Measurements from ENCODE around the gene ADGRF1.

- TF ChIP-seq SIN3A (IDR thresholded peaks at IDR 0.05; ENCODE audit: borderline replicate concordance, low read depth, low read length) (no peak), CTCF (IDR thresholded peaks at IDR 0.05) (no peak), SMC3 (IDR thresholded peaks at IDR 0.05; ENCODE audit: low read depth, low read length) (no peak), EZH2phosphoT487 (IDR thresholded peaks at IDR 0.05; ENCODE audit: borderline replicate concordance, low read depth) (no peak), EP300 (IDR thresholded peaks at IDR 0.05; ENCODE audit: borderline replicate concordance in 1 of 2, low read depth in 1 of 2, low read length in 1 of 2) (no peak), RAD21 (IDR thresholded peaks at IDR 0.05; ENCODE audit: low read length) (no peak), ELF1 (IDR thresholded peaks at IDR 0.05) (no peak), POLR2AphosphoS5 (IDR thresholded peaks at IDR 0.05; ENCODE audit: low read depth, low read length) (no peak), REST (IDR thresholded peaks at IDR 0.05; ENCODE audit: low read depth, low read length) (no peak), TEAD4 (IDR thresholded peaks at IDR 0.05; ENCODE audit: borderline replicate concordance, insufficient read depth) (no peak), GABPA (IDR thresholded peaks at IDR 0.05; ENCODE audit: low read depth) (no peak)
- TF ChIP-seq, protein P1, sequence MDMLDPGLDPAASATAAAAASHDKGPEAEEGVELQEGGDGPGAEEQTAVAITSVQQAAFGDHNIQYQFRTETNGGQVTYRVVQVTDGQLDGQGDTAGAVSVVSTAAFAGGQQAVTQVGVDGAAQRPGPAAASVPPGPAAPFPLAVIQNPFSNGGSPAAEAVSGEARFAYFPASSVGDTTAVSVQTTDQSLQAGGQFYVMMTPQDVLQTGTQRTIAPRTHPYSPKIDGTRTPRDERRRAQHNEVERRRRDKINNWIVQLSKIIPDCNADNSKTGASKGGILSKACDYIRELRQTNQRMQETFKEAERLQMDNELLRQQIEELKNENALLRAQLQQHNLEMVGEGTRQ (IDR thresholded peaks at IDR 0.05; ENCODE audit: borderline replicate concordance, low read depth, low read length), result no peak
- TF ChIP-seq, protein P2, sequence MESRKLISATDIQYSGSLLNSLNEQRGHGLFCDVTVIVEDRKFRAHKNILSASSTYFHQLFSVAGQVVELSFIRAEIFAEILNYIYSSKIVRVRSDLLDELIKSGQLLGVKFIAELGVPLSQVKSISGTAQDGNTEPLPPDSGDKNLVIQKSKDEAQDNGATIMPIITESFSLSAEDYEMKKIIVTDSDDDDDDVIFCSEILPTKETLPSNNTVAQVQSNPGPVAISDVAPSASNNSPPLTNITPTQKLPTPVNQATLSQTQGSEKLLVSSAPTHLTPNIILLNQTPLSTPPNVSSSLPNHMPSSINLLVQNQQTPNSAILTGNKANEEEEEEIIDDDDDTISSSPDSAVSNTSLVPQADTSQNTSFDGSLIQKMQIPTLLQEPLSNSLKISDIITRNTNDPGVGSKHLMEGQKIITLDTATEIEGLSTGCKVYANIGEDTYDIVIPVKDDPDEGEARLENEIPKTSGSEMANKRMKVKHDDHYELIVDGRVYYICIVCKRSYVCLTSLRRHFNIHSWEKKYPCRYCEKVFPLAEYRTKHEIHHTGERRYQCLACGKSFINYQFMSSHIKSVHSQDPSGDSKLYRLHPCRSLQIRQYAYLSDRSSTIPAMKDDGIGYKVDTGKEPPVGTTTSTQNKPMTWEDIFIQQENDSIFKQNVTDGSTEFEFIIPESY (IDR thresholded peaks at IDR 0.05; ENCODE audit: borderline replicate concordance, low read depth), result no peak
These were observed 28.3 kb upstream of the ADGRF1 start for GRCh38 chr6:47070461-47070860.
